Activated CD4-positive, alpha-beta T cell treated with anti-CD3 and anti-CD28 coated beads for 48 hours (primary cell): Measurements from ENCODE around the gene MYO15B.
"Not testable (repeated sequence)": the region's sequence is repeated elsewhere in the genome, so short reads cannot be mapped to it uniquely, and the experiment has no call there.

Experiments used
- DNase-seq: peaks from one replicate; pipeline ENCODE4 v3.0.0-alpha.2; 2020

The MYO15B gene

GRCh38 chr17:75626496-75627038 lies 39.0 kb downstream of the MYO15B start:
- no peak for DNase-seq

DNA sequence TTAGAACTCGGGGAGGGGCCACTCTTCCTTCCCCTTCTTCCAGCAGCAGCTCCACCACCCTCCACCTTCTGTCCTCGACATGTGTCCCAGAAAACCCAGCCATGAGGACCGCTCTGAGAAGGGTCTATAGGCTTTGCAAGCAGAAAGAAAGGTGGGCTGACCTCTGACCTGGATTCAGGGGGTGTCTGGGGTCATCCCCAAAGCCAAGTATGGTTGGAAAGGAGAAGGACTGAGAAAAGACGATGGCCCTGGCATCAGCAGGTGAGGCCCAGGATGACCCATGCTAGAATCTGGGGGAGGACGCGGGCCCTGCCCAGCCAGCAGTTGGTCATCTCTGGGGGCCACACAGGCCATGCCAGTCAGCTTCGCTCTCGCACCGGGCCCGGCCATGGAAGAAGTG lies 39.5 kb downstream of the MYO15B start:
- DNase-seq: no peak

GRCh38 chr17:75628425-75628824 lies 40.8 kb downstream of the MYO15B start:
- no peak for DNase-seq

DNA sequence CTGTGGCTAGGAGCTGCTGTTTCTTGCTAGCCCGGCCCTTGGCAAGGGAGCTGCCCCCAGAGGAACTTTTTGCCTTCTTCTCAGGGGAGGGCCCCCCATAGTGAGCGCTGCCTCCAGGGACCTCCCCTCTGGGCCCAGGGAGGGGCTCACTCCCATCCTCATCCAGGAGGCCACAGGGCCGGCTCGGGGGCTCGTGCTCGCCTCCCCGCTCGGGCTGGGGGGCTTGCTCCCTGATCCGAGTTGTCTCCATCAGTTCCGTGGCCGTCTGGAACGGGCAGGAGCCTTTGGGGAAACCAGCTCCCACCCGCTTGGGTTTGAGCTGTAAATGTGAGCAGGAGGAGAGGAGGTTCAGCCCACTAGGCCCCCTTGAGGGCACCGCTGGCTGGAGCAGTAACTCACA lies 41.6 kb downstream of the MYO15B start:
- DNase-seq: no peak

GRCh38 chr17:75630071-75630917 lies 42.7 kb downstream of the MYO15B start:
- DNase-seq: no peak

DNA sequence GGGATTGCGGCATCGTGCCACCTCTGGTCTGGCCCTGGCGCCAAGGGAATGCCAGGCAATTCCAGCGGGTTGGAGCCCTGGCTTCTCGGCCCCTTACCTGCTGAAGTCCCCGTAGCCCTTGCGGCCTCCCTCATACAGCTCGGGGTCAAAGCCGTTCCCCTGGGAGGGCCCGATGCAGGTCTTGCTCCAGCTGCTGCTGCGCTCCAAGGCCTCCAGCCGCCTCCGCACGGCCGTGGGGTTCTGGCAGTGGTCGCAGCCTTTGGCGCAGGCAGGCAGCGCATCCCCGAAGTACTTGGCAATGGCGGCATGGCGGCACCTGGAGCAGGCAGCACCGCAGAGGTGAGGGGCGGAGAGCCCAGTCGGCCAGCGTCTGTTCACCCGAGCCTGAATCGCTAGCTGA lies 43.8 kb downstream of the MYO15B start:
- DNase-seq: no peak

- DNase-seq: no peak
Observed at GRCh38 chr17:75632428-75632827, 44.8 kb downstream of the MYO15B start.

DNA sequence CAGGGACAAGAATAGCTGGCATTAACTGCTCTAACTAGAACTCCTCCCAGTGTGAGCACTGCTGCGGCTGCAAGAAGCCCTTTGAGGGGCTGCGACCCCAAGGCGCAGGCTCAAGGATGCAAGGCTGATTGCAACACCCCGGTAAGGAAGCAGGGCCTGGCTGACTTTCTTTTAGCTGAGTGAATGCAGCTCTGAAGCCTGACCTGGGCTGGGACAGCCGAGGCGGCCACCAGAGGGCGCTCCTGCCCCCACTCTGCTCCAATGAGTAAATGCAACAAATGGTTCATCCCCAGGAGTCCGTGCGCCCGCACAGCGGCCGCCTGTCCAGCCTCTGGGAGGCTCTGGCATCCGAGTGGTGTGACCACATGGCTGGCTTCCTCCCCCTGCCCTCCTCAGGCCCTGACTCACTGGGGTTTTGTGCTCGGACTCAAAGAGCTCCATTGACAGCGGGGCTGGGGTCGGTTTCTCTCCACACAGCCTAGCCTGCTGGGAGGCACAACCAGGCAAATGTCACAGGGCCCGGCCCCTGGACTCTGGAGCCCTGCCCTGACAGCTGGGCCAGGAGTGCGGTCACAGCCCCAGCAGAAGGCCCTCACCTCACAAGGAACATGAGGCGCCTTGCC lies 45.4 kb downstream of the MYO15B start, which contains the start of gene SMIM5:
TSS of gene SMIM5 (plus strand) at position 572 of the 623 bp plus-strand sequence. CDS start 6,768 bp downstream, outside the sequence.
- peak; percentile 91 for DNase-seq

- DNase-seq: peak; percentile 74
Observed at GRCh38 chr17:75633486-75634375, 46.1 kb downstream of the MYO15B start.

DNA sequence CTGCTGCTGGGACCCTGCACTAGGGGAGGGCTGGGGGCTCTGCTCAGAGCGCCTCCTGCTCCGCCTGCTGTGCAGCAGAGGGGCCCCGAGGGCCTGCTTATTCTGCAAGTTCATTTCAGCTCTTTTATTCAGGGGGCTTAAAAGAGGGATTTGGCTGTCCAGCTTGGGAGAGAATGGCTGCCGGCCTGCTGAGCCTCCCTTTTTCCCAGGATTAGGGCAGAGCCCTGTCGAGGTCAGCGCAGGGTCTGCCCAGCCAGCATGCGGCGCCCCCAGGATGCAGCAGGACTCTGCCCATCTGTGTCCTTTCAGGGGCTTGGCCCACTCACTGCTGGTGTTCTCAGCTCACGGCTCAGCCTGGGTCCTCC lies 46.8 kb downstream of the MYO15B start:
- no peak for DNase-seq

DNA sequence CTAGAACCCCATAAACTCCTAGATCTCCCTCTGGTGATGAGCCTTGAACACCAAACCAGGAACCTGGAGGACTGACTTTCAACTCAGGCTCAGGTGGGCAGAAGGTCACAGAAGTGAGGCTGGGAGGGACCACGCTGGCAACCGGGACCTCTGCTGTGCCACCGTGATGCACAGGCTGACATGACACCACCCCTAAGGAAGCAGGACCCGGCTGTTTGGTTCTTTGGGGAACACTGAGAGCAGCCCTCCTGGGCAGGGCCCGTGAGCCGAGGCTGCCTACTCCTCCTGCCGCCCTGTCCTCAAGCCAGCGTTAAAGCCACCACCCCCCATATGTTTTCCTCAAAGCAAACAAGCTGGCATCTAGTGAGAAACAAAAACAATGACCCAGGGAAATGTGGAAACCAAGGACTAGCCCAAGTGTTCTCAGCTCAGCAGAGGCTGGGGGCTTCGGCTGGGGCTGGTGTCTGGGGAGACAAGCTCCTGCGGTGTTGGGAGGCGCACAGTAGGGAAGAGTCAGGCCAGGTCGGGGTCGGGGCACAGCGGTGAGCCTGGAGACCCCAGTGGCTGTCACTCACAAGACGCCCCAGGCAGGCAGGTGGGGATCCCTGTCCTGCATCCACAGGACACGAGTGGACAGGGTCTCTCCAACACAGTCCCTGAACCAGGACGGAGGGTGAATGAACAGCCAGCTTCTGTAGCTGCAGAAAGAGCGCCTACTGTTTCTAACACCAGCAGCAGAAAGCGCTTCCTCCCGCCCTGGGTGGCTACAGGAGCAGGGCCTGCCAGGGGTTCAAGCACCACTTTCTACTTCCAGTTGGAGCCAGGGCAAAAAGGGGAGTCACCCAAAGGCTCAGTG lies 47.4 kb downstream of the MYO15B start:
- DNase-seq: no peak

- no peak for DNase-seq
Observed at GRCh38 chr17:75635610-75636202, 48.1 kb downstream of the MYO15B start.

GRCh38 chr17:75636381-75637142 lies 49.0 kb downstream of the MYO15B start:
- DNase-seq: no peak

- no peak for DNase-seq
Observed at GRCh38 chr17:75637143-75637538, 49.5 kb downstream of the MYO15B start.

GRCh38 chr17:75637551-75637950 lies 50.0 kb downstream of the MYO15B start:
- DNase-seq: no peak

DNA sequence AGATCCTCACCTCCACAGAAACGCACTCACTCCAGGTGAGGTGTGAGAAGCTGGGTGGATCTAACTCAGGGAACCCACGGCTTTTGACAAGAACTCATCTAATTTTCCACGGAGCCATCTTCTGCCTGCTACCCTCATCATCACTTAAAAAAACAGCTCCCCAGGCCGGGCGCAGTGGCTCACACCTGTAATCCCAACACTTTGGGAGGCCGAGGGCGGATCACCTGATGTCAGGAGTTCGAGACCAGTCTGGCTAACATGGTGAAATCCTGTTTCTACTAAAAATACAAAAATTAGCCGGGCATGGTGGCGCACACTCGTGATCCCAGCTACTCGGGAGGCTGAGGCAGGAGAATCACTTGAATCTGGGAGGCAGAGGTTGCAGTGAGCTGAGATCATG lies 50.4 kb downstream of the MYO15B start:
- not testable (repeated sequence) for DNase-seq

DNA sequence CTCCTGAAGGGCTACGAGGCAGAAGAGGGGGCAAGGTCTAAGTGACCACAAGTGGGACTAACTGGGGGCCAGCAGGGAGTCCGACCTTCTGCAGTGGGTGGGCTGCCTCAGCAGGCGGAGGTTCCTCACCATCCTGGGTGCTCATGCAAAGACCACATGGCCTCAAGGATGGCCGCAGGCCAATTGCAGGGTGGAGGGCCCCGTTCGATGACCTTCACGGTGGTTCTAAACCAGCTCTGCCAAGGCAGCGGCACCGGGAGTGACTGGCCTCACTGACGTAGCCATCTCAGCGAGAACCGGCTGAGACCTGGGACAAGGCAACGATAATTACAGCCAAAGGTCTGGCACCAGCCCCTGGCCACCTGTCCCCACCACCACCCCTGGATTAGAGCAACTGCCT lies 51.3 kb downstream of the MYO15B start:
- DNase-seq: no peak

- no peak for DNase-seq
Observed at GRCh38 chr17:75639327-75639726, 51.7 kb downstream of the MYO15B start.

- DNase-seq: no peak
Observed at GRCh38 chr17:75639771-75640555, 52.4 kb downstream of the MYO15B start.

- no peak for DNase-seq
Observed at GRCh38 chr17:75640556-75641119, 53.0 kb downstream of the MYO15B start.
